ENCODE data around the gene OPN4. TPM values are rescaled to one million over a fixed set of nuclear protein-coding genes. Genes with fewer than 3 reads are reported as not detected.

The OPN4 gene
- total and polyA plus RNA-seq, 8 donors = not detected

DNA sequence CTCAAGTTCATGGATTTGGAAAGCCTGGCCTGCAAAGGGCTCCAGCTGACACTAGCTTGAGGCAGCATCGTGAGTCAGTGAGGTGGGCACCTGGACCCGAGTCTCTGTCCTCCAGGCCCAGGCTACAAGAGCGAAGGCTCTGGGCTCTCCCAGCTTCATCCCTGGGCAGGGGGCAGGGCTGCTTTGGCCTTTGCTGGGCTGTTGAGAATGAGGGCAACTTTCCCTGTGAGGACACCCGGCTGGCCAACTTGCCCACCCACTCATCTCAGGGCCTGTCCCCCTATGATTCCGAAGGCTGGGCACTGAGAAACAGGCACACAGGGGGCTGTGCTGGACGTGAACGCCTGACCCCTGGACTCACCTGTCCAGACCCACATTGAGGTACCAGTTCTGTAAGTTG, 38.3 kb downstream of the OPN4 start:
- no peak for DNase-seq
- no peak overlapping the region for H3K4me3 ChIP-seq
- H3K4me1 ChIP-seq = peaks cover 7 to 40% (median 19%) of the 10 kb centered on the region in 4 donors
- 84 to 94% (median 93%) methylated on average over 6 to 7 of the region's 7 CpGs for WGBS, 5 donors
- intact Hi-C loops (cut with DNase I; ENCODE audit: low total_unique reads) = no loop called here
- H3K27ac ChIP-seq = no peak overlapping the region
- H3K36me3 ChIP-seq = no peaks in the 10 kb centered on the region
- no peaks in the 10 kb centered on the region for H3K27me3 ChIP-seq
- H3K9me3 ChIP-seq = no peaks in the 10 kb centered on the region
- TF ChIP-seq EP300 (IDR thresholded peaks at IDR 0.05) = no peak
- TF ChIP-seq POLR2AphosphoS5 (IDR thresholded peaks at IDR 0.05) = no peak
- no peak for TF ChIP-seq CTCF (IDR thresholded peaks at IDR 0.05)
- no peak for TF ChIP-seq POLR2A (IDR thresholded peaks at IDR 0.05)

GRCh38 chr10:86693275-86693674, 38.9 kb downstream of the OPN4 start:
- no peak overlapping the region for H3K4me3 ChIP-seq
- H3K4me1 ChIP-seq = peaks cover 4 to 34% (median 14%) of the 10 kb centered on the region in 4 donors
- 43 to 88% (median 85%) methylated on average over 2 of the region's 2 CpGs for WGBS, 5 donors
- intact Hi-C loops (cut with DNase I; ENCODE audit: low total_unique reads) = no loop called here
- peak overlapping the region in 1 of 5 donors; percentile 3 for H3K27ac ChIP-seq
- TF ChIP-seq CTCF (IDR thresholded peaks at IDR 0.05) (no peak), POLR2A (IDR thresholded peaks at IDR 0.05) (no peak), POLR2AphosphoS5 (IDR thresholded peaks at IDR 0.05) (no peak), EP300 (IDR thresholded peaks at IDR 0.05) (no peak)
- no peak for DNase-seq
- H3K27me3 ChIP-seq = no peaks in the 10 kb centered on the region
- no peaks in the 10 kb centered on the region for H3K9me3 ChIP-seq
- no peaks in the 10 kb centered on the region for H3K36me3 ChIP-seq

DNA sequence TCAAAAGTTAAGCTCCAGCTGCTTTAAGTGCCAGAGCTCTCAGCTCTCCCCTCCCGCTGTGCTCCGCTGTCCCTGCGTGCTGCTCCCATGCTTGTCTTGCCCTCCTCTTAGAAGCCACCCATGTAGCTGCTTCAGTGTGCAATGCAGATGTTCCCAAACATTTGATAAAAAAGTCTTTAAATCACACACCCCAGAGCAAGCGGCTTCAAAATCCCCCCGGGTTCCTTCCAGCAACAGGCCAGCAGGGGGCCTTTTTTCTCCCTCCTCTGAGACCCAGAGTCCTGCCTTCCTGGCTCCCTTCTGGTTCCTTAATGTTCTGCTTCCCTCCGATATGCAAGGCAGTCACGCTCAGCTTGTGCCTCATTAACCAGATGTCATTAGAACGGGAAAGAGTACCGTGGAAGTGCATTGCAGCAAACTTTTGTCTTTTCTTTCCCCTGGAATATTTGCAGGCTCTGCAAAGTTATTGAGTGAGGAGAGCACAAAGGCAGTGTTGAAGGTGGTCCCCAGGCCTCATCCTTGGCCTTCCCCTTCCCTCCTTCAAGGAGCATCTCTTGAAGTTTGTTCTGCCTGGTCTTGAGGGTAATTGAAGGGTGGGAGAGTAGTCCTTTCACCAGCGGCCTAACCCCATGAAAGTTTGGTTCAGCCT, 39.5 kb downstream of the OPN4 start:
- no peaks in the 10 kb centered on the region for H3K9me3 ChIP-seq
- H3K27ac ChIP-seq = peak overlapping the region in 1 of 5 donors; percentile 3
- no peak overlapping the region for H3K4me3 ChIP-seq
- H3K4me1 ChIP-seq = peaks cover 0 to 28% (median 9%) of the 10 kb centered on the region in 4 donors
- WGBS, 5 donors = 16 to 19% (median 18%) methylated on average over 10 of the region's 10 CpGs
- peak; percentile 63 to 79 for DNase-seq
- H3K36me3 ChIP-seq = no peaks in the 10 kb centered on the region
- intact Hi-C loops (cut with DNase I; ENCODE audit: low total_unique reads) = no loop called here
- TF ChIP-seq CTCF (IDR thresholded peaks at IDR 0.05) (peak in 5 of 7 experiments; percentile 16 to 69 (median 53)), POLR2AphosphoS5 (IDR thresholded peaks at IDR 0.05) (no peak)
- H3K27me3 ChIP-seq = no peaks in the 10 kb centered on the region

GRCh38 chr10:86698207-86698940, 44.0 kb downstream of the OPN4 start:
- H3K9me3 ChIP-seq = no peaks in the 10 kb centered on the region
- no peaks in the 10 kb centered on the region for H3K36me3 ChIP-seq
- WGBS, 5 donors = 31 to 67% (median 64%) methylated on average over 4 to 9 of the region's 9 CpGs
- TF ChIP-seq CTCF (IDR thresholded peaks at IDR 0.05) (peak in 1 of 7 experiments; percentile 20), POLR2AphosphoS5 (IDR thresholded peaks at IDR 0.05) (no peak), POLR2A (IDR thresholded peaks at IDR 0.05) (no peak), EP300 (IDR thresholded peaks at IDR 0.05) (no peak)
- H3K4me1 ChIP-seq = peaks cover 0 to 12% (median 4%) of the 10 kb centered on the region in 4 donors
- no peak for DNase-seq
- intact Hi-C loops (cut with DNase I; ENCODE audit: low total_unique reads) = no loop called here
- H3K27ac ChIP-seq = peak overlapping the region in 1 of 5 donors; percentile 32
- no peaks in the 10 kb centered on the region for H3K27me3 ChIP-seq
- no peak overlapping the region for H3K4me3 ChIP-seq
